ENCODE data around the gene DYSF. TPM values are rescaled to one million over a fixed set of nuclear protein-coding genes. Genes with fewer than 3 reads are reported as not detected.
A peak's percentile ranks its signal among the peaks of the same experiment; 100 is the strongest.

DYSF gene
- total and polyA plus RNA-seq, 5 donors = 36.7 to 49.4 (median 42.1) TPM

- WGBS = 89% methylated on average over 11 of the region's 11 CpGs
- ATAC-seq = no peak
Observed at GRCh38 chr2:71513721-71514120, 60.4 kb downstream of the DYSF start.

GRCh38 chr2:71516253-71516888, 63.0 kb downstream of the DYSF start:
- Histone ChIP-seq H3K4me3 (ENCODE audit: low read length) (no peak overlapping the region), H3K4me1 (ENCODE audit: control insufficient read depth, insufficient read depth, low read length) (no peaks in the 10 kb centered on the region), H3K9me3 (ENCODE audit: control insufficient read depth, low read length) (no peaks in the 10 kb centered on the region), H3K27me3 (ENCODE audit: control insufficient read depth, insufficient read depth) (no peaks in the 10 kb centered on the region), H3K27ac (ENCODE audit: low read length) (no peak overlapping the region)
- intact Hi-C loops (cut with DNase I) = no loop called here
- DNase-seq = no peak
- 86% methylated on average over 16 of the region's 16 CpGs for WGBS
- ATAC-seq = no peak

More at GRCh38 chr2:71513721-71514120, 60.4 kb downstream of the DYSF start:
- H3K27me3 ChIP-seq (ENCODE audit: control insufficient read depth, insufficient read depth) = no peaks in the 10 kb centered on the region
- no peak overlapping the region for H3K27ac ChIP-seq (ENCODE audit: low read length)
- H3K9me3 ChIP-seq (ENCODE audit: control insufficient read depth, low read length) = no peaks in the 10 kb centered on the region
- no peaks in the 10 kb centered on the region for H3K4me1 ChIP-seq (ENCODE audit: control insufficient read depth, insufficient read depth, low read length)
- no peak for DNase-seq
- intact Hi-C loops (cut with DNase I) = loop anchor here (5.0 kb wide), 2 partner anchors 211 to 216 kb away; no protein-coding TSS in a partner anchor
- no peak overlapping the region for H3K4me3 ChIP-seq (ENCODE audit: low read length)

- no peaks in the 10 kb centered on the region for H3K9me3 ChIP-seq (ENCODE audit: control insufficient read depth, low read length)
- ATAC-seq = peak in 1 of 2 donors; percentile 16
- DNase-seq = no peak
- H3K4me3 ChIP-seq (ENCODE audit: low read length) = no peak overlapping the region
- H3K27me3 ChIP-seq (ENCODE audit: control insufficient read depth, insufficient read depth) = no peaks in the 10 kb centered on the region
- intact Hi-C loops (cut with DNase I) = no loop called here
- no peak overlapping the region for H3K27ac ChIP-seq (ENCODE audit: low read length)
- WGBS = 85% methylated on average over 4 of the region's 4 CpGs
- no peaks in the 10 kb centered on the region for H3K4me1 ChIP-seq (ENCODE audit: control insufficient read depth, insufficient read depth, low read length)
Observed at GRCh38 chr2:71517851-71518250, 64.5 kb downstream of the DYSF start.

- intact Hi-C loops (cut with DNase I) = no loop called here
- 89% methylated on average over 8 of the region's 8 CpGs for WGBS
- Histone ChIP-seq H3K4me3 (ENCODE audit: low read length) (no peak overlapping the region), H3K4me1 (ENCODE audit: control insufficient read depth, insufficient read depth, low read length) (no peaks in the 10 kb centered on the region), H3K9me3 (ENCODE audit: control insufficient read depth, low read length) (no peaks in the 10 kb centered on the region), H3K27me3 (ENCODE audit: control insufficient read depth, insufficient read depth) (no peaks in the 10 kb centered on the region), H3K27ac (ENCODE audit: low read length) (no peak overlapping the region)
- DNase-seq = no peak
- peak in 1 of 2 donors; percentile 8 for ATAC-seq
Observed at GRCh38 chr2:71521436-71521950, 68.1 kb downstream of the DYSF start.

- intact Hi-C loops (cut with DNase I) = no loop called here
- no peaks in the 10 kb centered on the region for H3K27me3 ChIP-seq (ENCODE audit: control insufficient read depth, insufficient read depth)
- ATAC-seq = no peak
- WGBS = 76% methylated on average over 6 of the region's 6 CpGs
- no peak overlapping the region for H3K27ac ChIP-seq (ENCODE audit: low read length)
- no peak for DNase-seq
- no peaks in the 10 kb centered on the region for H3K4me1 ChIP-seq (ENCODE audit: control insufficient read depth, insufficient read depth, low read length)
- H3K9me3 ChIP-seq (ENCODE audit: control insufficient read depth, low read length) = no peaks in the 10 kb centered on the region
- no peak overlapping the region for H3K4me3 ChIP-seq (ENCODE audit: low read length)
Observed at GRCh38 chr2:71524476-71524875, 71.1 kb downstream of the DYSF start.

- DNase-seq (no peak), ATAC-seq (no peak)
- intact Hi-C loops (cut with DNase I) = no loop called here
- no peak overlapping the region for H3K4me3 ChIP-seq (ENCODE audit: low read length)
- no peaks in the 10 kb centered on the region for H3K27me3 ChIP-seq (ENCODE audit: control insufficient read depth, insufficient read depth)
- no peak overlapping the region for H3K27ac ChIP-seq (ENCODE audit: low read length)
- H3K4me1 ChIP-seq (ENCODE audit: control insufficient read depth, insufficient read depth, low read length) = no peaks in the 10 kb centered on the region
- H3K9me3 ChIP-seq (ENCODE audit: control insufficient read depth, low read length) = no peaks in the 10 kb centered on the region
- WGBS = 87% methylated on average over 17 of the region's 17 CpGs
Observed at GRCh38 chr2:71526141-71526540, 72.8 kb downstream of the DYSF start.

GRCh38 chr2:71526975-71527374, 73.6 kb downstream of the DYSF start:
- ATAC-seq (no peak), DNase-seq (no peak)
- 82% methylated on average over 9 of the region's 9 CpGs for WGBS
- no peaks in the 10 kb centered on the region for H3K4me1 ChIP-seq (ENCODE audit: control insufficient read depth, insufficient read depth, low read length)
- intact Hi-C loops (cut with DNase I) = no loop called here
- H3K27ac ChIP-seq (ENCODE audit: low read length) = no peak overlapping the region
- H3K9me3 ChIP-seq (ENCODE audit: control insufficient read depth, low read length) = no peaks in the 10 kb centered on the region
- H3K27me3 ChIP-seq (ENCODE audit: control insufficient read depth, insufficient read depth) = no peaks in the 10 kb centered on the region
- H3K4me3 ChIP-seq (ENCODE audit: low read length) = no peak overlapping the region

- ATAC-seq (peak in 1 of 2 donors; percentile 22), DNase-seq (no peak)
- no peaks in the 10 kb centered on the region for H3K9me3 ChIP-seq (ENCODE audit: control insufficient read depth, low read length)
- no peak overlapping the region for H3K27ac ChIP-seq (ENCODE audit: low read length)
- H3K4me3 ChIP-seq (ENCODE audit: low read length) = no peak overlapping the region
- intact Hi-C loops (cut with DNase I) = no loop called here
- no peaks in the 10 kb centered on the region for H3K27me3 ChIP-seq (ENCODE audit: control insufficient read depth, insufficient read depth)
- no peaks in the 10 kb centered on the region for H3K4me1 ChIP-seq (ENCODE audit: control insufficient read depth, insufficient read depth, low read length)
- WGBS = 93% methylated on average over 10 of the region's 10 CpGs
Observed at GRCh38 chr2:71528131-71528591, 74.8 kb downstream of the DYSF start.

GRCh38 chr2:71528749-71529148, 75.4 kb downstream of the DYSF start:
- no peaks in the 10 kb centered on the region for H3K4me1 ChIP-seq (ENCODE audit: control insufficient read depth, insufficient read depth, low read length)
- no peak overlapping the region for H3K4me3 ChIP-seq (ENCODE audit: low read length)
- 89% methylated on average over 4 of the region's 4 CpGs for WGBS
- no peaks in the 10 kb centered on the region for H3K9me3 ChIP-seq (ENCODE audit: control insufficient read depth, low read length)
- intact Hi-C loops (cut with DNase I) = no loop called here
- no peak for DNase-seq
- ATAC-seq = no peak
- H3K27ac ChIP-seq (ENCODE audit: low read length) = no peak overlapping the region
- no peaks in the 10 kb centered on the region for H3K27me3 ChIP-seq (ENCODE audit: control insufficient read depth, insufficient read depth)

- DNase-seq (no peak), ATAC-seq (no peak)
- Histone ChIP-seq H3K27me3 (ENCODE audit: control insufficient read depth, insufficient read depth) (no peaks in the 10 kb centered on the region), H3K9me3 (ENCODE audit: control insufficient read depth, low read length) (no peaks in the 10 kb centered on the region), H3K4me1 (ENCODE audit: control insufficient read depth, insufficient read depth, low read length) (no peaks in the 10 kb centered on the region), H3K4me3 (ENCODE audit: low read length) (no peak overlapping the region), H3K27ac (ENCODE audit: low read length) (no peak overlapping the region)
- intact Hi-C loops (cut with DNase I) = loop anchor here in 1 of 4 donors (10.0 kb wide), 1 partner anchor 1065 kb away; no protein-coding TSS in a partner anchor
- 76% methylated on average over 8 of the region's 8 CpGs for WGBS
Observed at GRCh38 chr2:71530211-71530610, 76.8 kb downstream of the DYSF start.

GRCh38 chr2:71530641-71531332, 77.4 kb downstream of the DYSF start:
- intact Hi-C loops (cut with DNase I) = loop anchor here in 1 of 4 donors (10.0 kb wide), 1 partner anchor 1064 kb away; no protein-coding TSS in a partner anchor
- H3K4me1 ChIP-seq (ENCODE audit: control insufficient read depth, insufficient read depth, low read length) = no peaks in the 10 kb centered on the region
- ATAC-seq = peak; percentile 20 to 54
- H3K27me3 ChIP-seq (ENCODE audit: control insufficient read depth, insufficient read depth) = no peaks in the 10 kb centered on the region
- no peaks in the 10 kb centered on the region for H3K9me3 ChIP-seq (ENCODE audit: control insufficient read depth, low read length)
- no peak overlapping the region for H3K27ac ChIP-seq (ENCODE audit: low read length)
- no peak for DNase-seq
- no peak overlapping the region for H3K4me3 ChIP-seq (ENCODE audit: low read length)
- 81% methylated on average over 7 of the region's 7 CpGs for WGBS

Data from right cardiac atrium (tissue), 5 donors.